ENCODE results near the gene CLNK. TPM values are rescaled to one million over a fixed set of nuclear protein-coding genes. Genes with fewer than 3 reads are reported as not detected.

CLNK gene
- total RNA-seq, 2 experiments from 2014 or later: 0.05 to 0.17 TPM

GRCh38 chr4:10437735-10438134 is 246.8 kb downstream of the CLNK start:
- Histone ChIP-seq H3K4me1 (ENCODE audit: insufficient read depth, low read length) (no peaks in the 10 kb centered on the region), H3K36me3 (ENCODE audit: insufficient read depth, low read length) (no peaks in the 10 kb centered on the region), H3K27me3 (ENCODE audit: control insufficient read depth in 1 of 2, insufficient read depth in 2 of 2, low read length in 2 of 2) (no peaks in the 10 kb centered on the region), H3K27ac (ENCODE audit: low read depth in 1 of 2, low read length in 2 of 2) (no peak overlapping the region), H3K9me3 (ENCODE audit: control insufficient read depth in 1 of 2, insufficient read depth in 1 of 2, low read length in 2 of 2) (peaks cover 9 to 20% of the 10 kb centered on the region in 2 experiments), H3K4me3 (ENCODE audit: low read length) (no peak overlapping the region)
- Mint-ChIP-seq H3K4me3 (no peak overlapping the region), H3K27me3 (no peaks in the 10 kb centered on the region), H3K9me3 (peaks cover 5% of the 10 kb centered on the region), H3K4me1 (ENCODE audit: low read depth) (no peaks in the 10 kb centered on the region), H3K36me3 (ENCODE audit: low read depth) (peaks cover 46% of the 10 kb centered on the region), H3K27ac (no peak overlapping the region)
- no peak for TF ChIP-seq CTCF (IDR thresholded peaks at IDR 0.05)
- no peak for DNase-seq
- POLR2A ChIA-PET: no interaction called here
- intact Hi-C loops (cut with DNase I, micrococcal nuclease): loop anchor here in 1 of 2 experiments (5.0 kb wide), 1 partner anchor 45 kb away; no protein-coding TSS in a partner anchor
- ATAC-seq (ENCODE audit: poor library complexity): no peak
- CTCF ChIA-PET: no interaction called here

Other genes with a start within 250 kb of the CLNK start
- gene ZNF518B, start 227.3 kb downstream of the CLNK start, total RNA-seq: 10 to 100 TPM; 36.5 to 37.5 TPM

Measured in CD4-positive, alpha-beta T cell (primary cell).